Activated T-helper 2 cell treated with anti-CD3 and anti-CD28 coated beads, Interferon-gamma antibody, Interleukin-2, Interleukin-4, amounts not matched to agents 10 μg/mL and 5 μg/mL and 100 μg/mL, durations not matched to agents 14 hours and 24 hours and 36 hours (primary cell): ENCODE results near the gene STAG1. TPM values are rescaled to one million over a fixed set of nuclear protein-coding genes. Genes with fewer than 3 reads are reported as not detected.

Experiments
- DNase-seq: peaks from one replicate; pipeline ENCODE4 v3.0.0; 2021; ENCODE audit warnings: low spot score
- H3K27ac Mint-ChIP-seq: one replicate; pipeline ENCODE4 v1.8.0; 2021; ENCODE audit warnings: mixed read lengths
- H3K27me3 Mint-ChIP-seq: one replicate; pipeline ENCODE4 v1.8.0; 2021; ENCODE audit warnings: low read depth, mixed read lengths
- H3K36me3 Mint-ChIP-seq: one replicate; pipeline ENCODE4 v1.8.0; 2021; ENCODE audit warnings: low read depth, mixed read lengths
- H3K4me1 Mint-ChIP-seq: one replicate; pipeline ENCODE4 v1.8.0; 2021; ENCODE audit warnings: low read depth, mixed read lengths
- H3K4me3 Mint-ChIP-seq: one replicate; pipeline ENCODE4 v1.8.0; 2021; ENCODE audit warnings: low read depth, mild to moderate bottlenecking, moderate library complexity, mixed read lengths
- H3K9me3 Mint-ChIP-seq: one replicate; pipeline ENCODE4 v1.8.0; 2021; ENCODE audit warnings: mixed read lengths
- intact Hi-C: fragments of 100-400 bp; cut with micrococcal nuclease; formaldehyde crosslinking; loops from one replicate; pipeline ENCODE4 v1.15.1; 2023
- total RNA-seq: library from RNA; stranded (reverse); gene quantifications from 2 replicates; pipeline ENCODE4 v1.2.3, GENCODE V29; 2022

STAG1 gene
- total RNA-seq, 1 donor from 2014 or later: 44.9 TPM

DNA sequence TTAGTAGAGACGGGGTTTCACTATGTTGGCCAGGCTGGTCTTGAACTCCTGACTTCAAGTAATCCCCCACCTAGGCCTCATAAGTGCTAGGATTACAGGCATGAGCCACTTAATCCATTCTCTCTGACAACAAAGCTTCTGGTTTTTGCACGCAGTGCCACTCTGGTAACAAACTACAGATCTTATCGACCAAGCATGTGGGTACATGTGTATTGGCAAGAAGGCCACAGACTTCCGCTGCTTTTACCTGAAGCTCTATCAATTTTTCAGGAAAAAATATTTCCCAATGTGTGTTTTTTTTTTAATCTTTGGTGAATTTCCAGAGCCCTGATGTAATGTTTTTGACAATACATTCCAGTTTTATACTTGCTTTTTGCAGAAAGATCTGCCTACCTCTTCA lies 319.5 kb downstream of the STAG1 start:
- Mint-ChIP-seq H3K27me3 (no peaks in the 10 kb centered on the region), H3K9me3 (no peaks in the 10 kb centered on the region), H3K4me1 (no peaks in the 10 kb centered on the region), H3K4me3 (no peak overlapping the region), H3K27ac (no peak overlapping the region), H3K36me3 (peaks cover 15% of the 10 kb centered on the region)
- intact Hi-C loops: no loop called here
- no peak for DNase-seq

DNA sequence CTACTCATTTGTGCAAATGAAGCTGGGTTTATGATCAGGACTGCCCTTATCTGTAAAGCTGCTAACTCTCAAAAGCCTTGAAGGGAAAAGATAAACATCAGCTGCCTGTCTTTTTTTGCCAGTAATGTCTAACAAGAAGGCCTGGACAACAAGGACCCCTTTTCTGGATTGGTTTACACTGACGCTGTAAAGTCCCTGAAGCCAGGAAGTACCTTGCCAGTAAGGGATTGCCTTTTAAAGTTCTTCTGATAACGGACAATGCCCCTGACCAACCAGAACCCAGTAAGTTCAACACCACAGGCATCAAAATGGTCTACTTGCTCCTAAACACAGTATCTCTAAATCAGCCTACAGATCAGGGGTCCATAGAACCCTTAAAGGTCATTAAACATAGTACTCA lies 324.0 kb downstream of the STAG1 start:
- no peak overlapping the region for H3K27ac Mint-ChIP-seq

DNA sequence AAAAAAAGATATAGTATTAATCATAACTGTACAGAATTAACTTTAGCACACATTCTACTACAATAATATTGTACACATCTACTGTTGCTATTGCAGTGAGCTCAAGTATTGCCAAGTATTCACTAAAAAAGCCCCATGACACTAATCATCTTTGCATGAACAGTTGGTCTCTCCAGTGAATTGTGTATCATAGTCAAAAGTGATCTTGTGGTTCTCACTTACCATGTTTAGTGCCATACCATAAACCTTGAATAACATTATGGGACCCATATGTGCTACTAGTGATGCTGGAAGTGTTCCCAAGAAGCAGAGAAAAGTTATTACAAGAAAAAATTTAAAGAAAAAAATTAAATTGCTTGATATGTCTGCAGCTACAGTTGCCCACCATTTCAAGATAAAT lies 324.9 kb downstream of the STAG1 start:
- H3K4me3 Mint-ChIP-seq: no peak overlapping the region
- H3K4me1 Mint-ChIP-seq: no peaks in the 10 kb centered on the region
- peaks cover 20% of the 10 kb centered on the region for H3K36me3 Mint-ChIP-seq
- intact Hi-C loops: no loop called here
- no peak for DNase-seq
- no peaks in the 10 kb centered on the region for H3K27me3 Mint-ChIP-seq
- no peak overlapping the region for H3K27ac Mint-ChIP-seq
- H3K9me3 Mint-ChIP-seq: no peaks in the 10 kb centered on the region

More for the DNA sequence above, 324.0 kb downstream of the STAG1 start:
- Mint-ChIP-seq H3K27me3 (no peaks in the 10 kb centered on the region), H3K36me3 (peaks cover 17% of the 10 kb centered on the region), H3K4me3 (no peak overlapping the region), H3K9me3 (no peaks in the 10 kb centered on the region), H3K4me1 (no peaks in the 10 kb centered on the region)
- DNase-seq: no peak
- intact Hi-C loops: no loop called here

DNA sequence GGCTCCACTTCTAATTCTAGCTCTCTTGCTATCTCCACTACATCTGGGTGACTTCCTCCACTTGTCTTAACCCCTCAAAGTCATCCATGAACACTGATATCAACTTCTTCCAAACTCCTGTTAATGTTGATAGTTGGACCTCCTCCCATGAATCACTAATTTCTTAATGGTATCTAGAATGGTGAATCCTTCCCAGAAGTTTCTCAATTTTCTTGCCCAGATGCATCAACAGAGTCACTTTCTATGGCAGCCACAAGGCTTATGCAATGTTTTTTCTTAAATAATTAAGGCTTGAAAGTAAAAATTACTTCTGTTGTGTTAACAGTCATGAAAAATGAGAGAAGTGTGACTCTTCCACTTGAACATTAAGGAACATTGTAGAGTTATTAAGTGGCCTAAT lies 337.7 kb downstream of the STAG1 start:
- Mint-ChIP-seq H3K4me3 (no peak overlapping the region), H3K27me3 (no peaks in the 10 kb centered on the region), H3K9me3 (no peaks in the 10 kb centered on the region), H3K36me3 (peaks cover 44% of the 10 kb centered on the region), H3K4me1 (no peaks in the 10 kb centered on the region), H3K27ac (no peak overlapping the region)
- DNase-seq: no peak
- intact Hi-C loops: no loop called here

DNA sequence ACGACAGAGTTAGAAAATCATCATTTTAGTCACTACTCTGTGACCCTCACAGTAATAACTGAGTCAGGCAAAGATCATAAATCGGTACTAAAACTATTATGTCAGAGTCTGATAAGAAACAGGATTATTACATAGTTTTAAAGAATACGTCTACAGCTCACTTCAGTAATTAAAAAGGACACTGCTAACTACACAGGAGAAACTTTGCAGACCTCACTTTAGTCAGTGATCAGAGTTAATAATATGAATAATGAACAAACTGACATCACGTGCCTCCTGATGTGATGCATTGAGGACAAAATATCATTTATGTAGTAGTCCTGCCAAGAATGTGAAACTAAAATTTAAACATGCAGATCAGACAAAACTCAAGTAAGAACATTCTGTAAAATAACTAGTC lies 339.9 kb downstream of the STAG1 start:
- Mint-ChIP-seq H3K4me1 (no peaks in the 10 kb centered on the region), H3K27ac (no peak overlapping the region), H3K27me3 (no peaks in the 10 kb centered on the region), H3K36me3 (peaks cover 29% of the 10 kb centered on the region), H3K4me3 (no peak overlapping the region), H3K9me3 (no peaks in the 10 kb centered on the region)
- intact Hi-C loops: no loop called here
- no peak for DNase-seq

DNA sequence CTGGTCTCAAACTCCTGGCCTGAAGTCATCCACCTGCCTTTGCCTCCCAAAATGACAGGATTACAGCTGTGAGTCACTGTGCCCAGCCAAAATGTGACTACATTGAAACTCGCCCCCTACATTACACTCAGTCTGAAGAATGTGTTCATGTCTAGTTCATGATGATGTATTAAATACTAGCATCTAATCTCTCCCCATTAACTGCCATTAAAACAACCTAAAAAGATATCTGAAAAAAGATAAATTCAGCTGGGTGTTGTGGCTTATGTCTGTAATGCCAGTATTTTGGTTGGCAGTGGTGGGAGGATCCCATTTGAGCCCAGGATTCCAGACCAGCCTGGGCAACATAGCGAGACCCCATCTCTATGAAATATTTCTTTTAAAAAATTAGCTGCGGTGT lies 342.6 kb downstream of the STAG1 start:
- intact Hi-C loops: no loop called here
- Mint-ChIP-seq H3K36me3 (peaks cover 20% of the 10 kb centered on the region), H3K27me3 (no peaks in the 10 kb centered on the region), H3K4me3 (no peak overlapping the region), H3K9me3 (no peaks in the 10 kb centered on the region), H3K27ac (no peak overlapping the region), H3K4me1 (no peaks in the 10 kb centered on the region)
- DNase-seq: no peak

DNA sequence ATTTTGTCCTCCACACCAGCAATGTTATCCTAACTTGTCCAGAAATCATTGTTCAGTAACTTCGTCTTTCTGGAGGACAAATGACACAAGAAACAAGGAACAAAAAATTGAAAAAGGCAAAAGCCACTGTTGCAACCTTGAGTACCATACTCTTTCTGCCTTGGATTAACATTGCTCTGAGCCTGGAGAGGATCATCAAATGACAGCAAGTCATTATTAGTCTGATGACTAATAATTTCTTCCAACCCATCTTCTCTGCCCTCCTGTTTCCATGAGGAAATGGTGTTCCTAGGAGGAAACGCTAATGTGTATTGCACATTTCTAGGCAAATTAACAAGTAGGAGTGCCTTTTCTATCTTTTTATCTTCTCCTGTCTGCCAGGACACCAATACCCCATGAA lies 348.1 kb downstream of the STAG1 start:
- intact Hi-C loops: no loop called here
- H3K4me3 Mint-ChIP-seq: no peak overlapping the region
- H3K27me3 Mint-ChIP-seq: no peaks in the 10 kb centered on the region
- no peaks in the 10 kb centered on the region for H3K9me3 Mint-ChIP-seq
- DNase-seq: no peak
- H3K36me3 Mint-ChIP-seq: peaks cover 7% of the 10 kb centered on the region
- no peak overlapping the region for H3K27ac Mint-ChIP-seq
- no peaks in the 10 kb centered on the region for H3K4me1 Mint-ChIP-seq

DNA sequence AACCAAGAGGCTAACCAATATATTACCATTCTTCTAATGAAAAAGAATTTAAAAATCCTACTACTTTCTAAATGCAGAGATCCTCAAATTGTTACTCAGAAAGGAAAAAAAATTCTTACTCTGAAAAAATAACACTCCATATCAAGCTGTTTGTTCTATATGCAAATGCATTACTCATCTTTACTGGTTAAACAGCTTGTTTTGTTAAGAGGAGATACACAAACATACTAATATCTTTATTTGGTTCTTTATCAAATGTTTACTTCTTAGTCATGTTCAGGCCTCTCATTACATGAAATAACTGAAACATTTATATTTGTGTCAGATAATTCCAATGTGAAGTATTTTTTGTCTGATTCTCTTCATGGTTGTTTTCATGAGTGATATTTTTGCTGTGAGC lies 355.3 kb downstream of the STAG1 start:
- no peaks in the 10 kb centered on the region for H3K27me3 Mint-ChIP-seq
- H3K36me3 Mint-ChIP-seq: peaks cover 5% of the 10 kb centered on the region
- no peak overlapping the region for H3K27ac Mint-ChIP-seq
- H3K4me3 Mint-ChIP-seq: no peak overlapping the region
- no peaks in the 10 kb centered on the region for H3K4me1 Mint-ChIP-seq
- intact Hi-C loops: no loop called here
- no peak for DNase-seq
- no peaks in the 10 kb centered on the region for H3K9me3 Mint-ChIP-seq

DNA sequence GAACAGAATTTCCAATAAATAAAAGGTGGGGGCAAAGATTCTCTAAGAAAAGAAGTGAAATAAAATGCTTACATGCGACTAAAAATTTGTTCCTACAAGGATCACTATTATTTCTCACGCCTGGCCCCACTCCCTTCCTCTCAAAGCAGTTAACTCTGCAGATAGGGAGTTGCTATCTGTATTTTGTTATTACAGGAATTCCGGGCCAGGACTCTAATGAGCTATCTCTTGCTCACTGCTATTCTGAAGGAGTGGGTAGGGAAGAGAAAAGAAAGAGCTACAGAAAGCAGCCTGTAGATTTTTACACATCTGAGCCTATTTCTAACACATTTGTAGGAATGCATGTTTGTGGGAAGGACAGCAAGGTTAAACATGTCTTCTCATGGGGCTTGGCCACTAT lies 361.6 kb downstream of the STAG1 start:
- Mint-ChIP-seq H3K9me3 (no peaks in the 10 kb centered on the region), H3K27ac (no peak overlapping the region), H3K36me3 (peaks cover 3% of the 10 kb centered on the region), H3K4me3 (no peak overlapping the region), H3K27me3 (no peaks in the 10 kb centered on the region), H3K4me1 (no peaks in the 10 kb centered on the region)
- no peak for DNase-seq
- intact Hi-C loops: loop anchor here (2.0 to 5.0 kb wide), 2 partner anchors 313 to 624 kb away; no protein-coding TSS in a partner anchor

DNA sequence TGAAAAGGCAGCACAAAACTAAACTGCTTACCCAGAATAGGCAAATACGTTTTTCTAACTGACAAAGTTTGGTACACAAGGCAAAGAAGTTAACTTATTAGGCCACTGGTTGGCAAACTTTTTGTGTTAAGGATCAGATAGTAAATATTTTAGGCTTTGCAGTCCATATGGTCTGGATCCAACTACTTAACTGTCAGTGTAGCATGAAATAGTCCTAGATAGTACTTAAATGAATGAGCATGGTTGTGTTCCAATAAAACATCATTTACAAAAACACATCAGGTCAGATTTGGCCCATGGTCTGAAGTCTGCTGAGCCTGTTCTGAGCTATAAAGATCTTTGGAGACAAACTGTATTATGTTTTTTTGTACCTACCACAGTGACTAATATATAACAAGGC lies 365.1 kb downstream of the STAG1 start:
- H3K36me3 Mint-ChIP-seq: peaks cover 3% of the 10 kb centered on the region
- H3K27me3 Mint-ChIP-seq: no peaks in the 10 kb centered on the region
- H3K4me1 Mint-ChIP-seq: peaks cover 5% of the 10 kb centered on the region
- H3K4me3 Mint-ChIP-seq: no peak overlapping the region
- DNase-seq: no peak
- H3K9me3 Mint-ChIP-seq: no peaks in the 10 kb centered on the region
- intact Hi-C loops: no loop called here
- no peak overlapping the region for H3K27ac Mint-ChIP-seq

DNA sequence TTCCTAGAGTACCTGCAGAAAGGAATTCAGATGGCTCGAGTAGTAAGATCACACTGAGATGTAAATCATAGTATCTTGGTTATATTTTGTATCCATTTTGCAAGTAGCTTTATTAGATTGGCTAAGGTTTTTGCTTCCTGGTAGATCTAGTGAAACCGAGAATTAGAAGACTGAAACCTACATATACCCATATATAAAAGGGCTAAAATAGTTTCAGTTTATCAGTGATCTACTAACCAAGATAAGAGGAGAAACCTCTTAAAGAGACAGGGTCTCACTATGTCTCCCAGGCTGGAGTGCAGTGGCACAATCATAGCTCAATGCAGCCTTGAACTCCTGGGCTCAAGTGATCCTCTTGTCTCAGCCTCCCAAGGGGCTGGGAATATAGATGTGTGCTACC lies 366.7 kb downstream of the STAG1 start:
- DNase-seq: no peak
- H3K4me3 Mint-ChIP-seq: no peak overlapping the region
- H3K9me3 Mint-ChIP-seq: no peaks in the 10 kb centered on the region
- intact Hi-C loops: no loop called here
- no peaks in the 10 kb centered on the region for H3K27me3 Mint-ChIP-seq
- no peak overlapping the region for H3K27ac Mint-ChIP-seq
- peaks cover 3% of the 10 kb centered on the region for H3K36me3 Mint-ChIP-seq
- peaks cover 5% of the 10 kb centered on the region for H3K4me1 Mint-ChIP-seq

DNA sequence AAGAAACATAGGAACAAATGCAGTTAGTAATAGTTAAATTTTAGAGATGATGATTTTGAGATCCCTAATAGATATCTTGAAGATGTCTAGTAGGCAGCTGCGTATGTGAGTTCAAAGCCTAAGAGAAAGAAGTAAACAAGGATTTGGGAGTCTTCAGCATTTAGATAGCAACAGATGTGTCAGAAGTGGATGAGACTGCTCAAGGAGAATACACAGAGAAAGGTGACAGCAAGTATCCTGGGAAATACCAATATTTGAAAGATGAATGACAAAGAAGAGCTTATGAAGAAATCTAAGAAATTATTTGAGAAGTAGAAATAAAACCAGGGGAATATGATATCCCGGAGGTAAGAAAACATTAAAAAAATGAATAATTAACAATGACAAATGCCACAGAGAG lies 371.1 kb downstream of the STAG1 start:
- Mint-ChIP-seq H3K27ac (no peak overlapping the region), H3K4me3 (no peak overlapping the region), H3K27me3 (no peaks in the 10 kb centered on the region), H3K9me3 (no peaks in the 10 kb centered on the region), H3K4me1 (peaks cover 5% of the 10 kb centered on the region), H3K36me3 (peaks cover 11% of the 10 kb centered on the region)
- intact Hi-C loops: no loop called here
- no peak for DNase-seq

DNA sequence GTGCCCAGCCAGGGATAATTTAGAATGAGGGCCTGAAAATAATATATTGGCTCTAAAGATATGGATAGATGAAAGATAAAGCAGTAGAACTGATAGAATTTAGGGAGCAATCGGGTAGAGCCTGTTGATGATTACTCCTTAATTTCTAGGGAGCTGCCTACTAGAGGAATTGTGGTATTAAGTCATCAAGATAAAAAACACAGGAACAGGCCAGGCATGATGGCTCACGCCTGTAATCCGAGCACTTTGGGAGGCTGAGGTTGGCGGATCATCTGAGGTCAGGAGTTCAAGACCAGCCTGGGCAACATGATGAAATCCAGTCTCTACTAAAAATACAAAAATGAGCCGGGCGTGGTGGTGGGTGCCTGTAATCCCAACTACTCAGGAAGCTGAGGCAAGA lies 371.6 kb downstream of the STAG1 start:
- DNase-seq: no peak
- Mint-ChIP-seq H3K9me3 (no peaks in the 10 kb centered on the region), H3K27me3 (no peaks in the 10 kb centered on the region), H3K4me1 (peaks cover 5% of the 10 kb centered on the region), H3K27ac (no peak overlapping the region), H3K4me3 (no peak overlapping the region), H3K36me3 (peaks cover 11% of the 10 kb centered on the region)
- intact Hi-C loops: no loop called here

DNA sequence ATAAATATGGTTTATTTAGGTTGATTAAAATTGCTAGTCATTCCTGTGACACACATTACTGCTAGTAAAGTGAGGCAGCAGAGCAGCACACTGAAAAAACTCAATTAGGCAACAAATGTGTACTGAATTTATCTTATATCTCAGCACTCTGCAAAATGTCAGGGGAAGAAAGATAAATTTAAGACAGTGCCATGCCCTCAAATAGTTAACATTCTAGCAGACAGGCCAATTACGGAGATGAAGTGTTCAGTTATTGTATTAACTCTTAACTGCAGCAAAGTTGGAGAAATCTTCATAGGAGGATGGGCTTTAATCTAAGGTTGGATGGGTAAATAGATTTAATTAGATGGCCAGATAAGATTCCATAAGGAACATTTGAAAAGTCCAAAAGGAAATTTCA lies 374.2 kb downstream of the STAG1 start:
- no peaks in the 10 kb centered on the region for H3K27me3 Mint-ChIP-seq
- H3K4me1 Mint-ChIP-seq: no peaks in the 10 kb centered on the region
- no peak overlapping the region for H3K27ac Mint-ChIP-seq
- H3K4me3 Mint-ChIP-seq: no peak overlapping the region
- intact Hi-C loops: no loop called here
- H3K9me3 Mint-ChIP-seq: peaks cover 4% of the 10 kb centered on the region
- H3K36me3 Mint-ChIP-seq: peaks cover 26% of the 10 kb centered on the region
- DNase-seq: no peak
